SH-SY5Y (cell line): ENCODE data around the gene LACRT.

ENCODE experiments used
- GATA2 ChIP-seq: IDR thresholded peaks from 2 replicates; pipeline ENCODE4 v1.6.1; 2011; ENCODE audit warnings: mild to moderate bottlenecking, low read depth, low read length
- GATA3 ChIP-seq: IDR thresholded peaks from 2 replicates; pipeline ENCODE4 v1.6.1; 2011; ENCODE audit warnings: low read depth, mild to moderate bottlenecking, low read length, moderate library complexity

DNA sequence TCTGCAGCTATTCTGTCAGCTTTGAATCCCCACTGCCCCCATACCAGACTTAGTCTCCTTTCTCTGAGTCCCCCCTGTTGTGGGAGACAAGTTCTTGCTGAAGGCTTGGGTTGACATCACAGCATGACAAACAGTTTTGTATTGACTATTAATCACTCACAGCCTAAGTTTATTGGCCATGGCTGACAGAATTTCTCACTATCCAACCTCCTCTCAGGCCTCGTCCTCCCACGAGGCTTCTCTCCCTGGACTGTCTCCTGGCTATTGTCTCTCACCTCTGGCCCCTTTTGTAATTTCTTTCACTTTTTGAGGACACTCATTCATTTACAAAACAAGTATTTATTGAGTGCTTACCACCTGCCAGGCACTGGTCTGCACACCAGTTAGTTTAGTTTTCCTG, 48.7 kb upstream of the LACRT start:
- TF ChIP-seq GATA3 (no peak), GATA2 (no peak)
